ENCODE results near the gene EMILIN1. TPM values are rescaled to one million over a fixed set of nuclear protein-coding genes. Genes with fewer than 3 reads are reported as not detected.
A peak's percentile ranks its signal among the peaks of the same experiment; 100 is the strongest.

Gene EMILIN1
- total RNA-seq, 1 donor from 2014 or later = 1.6 TPM

DNA sequence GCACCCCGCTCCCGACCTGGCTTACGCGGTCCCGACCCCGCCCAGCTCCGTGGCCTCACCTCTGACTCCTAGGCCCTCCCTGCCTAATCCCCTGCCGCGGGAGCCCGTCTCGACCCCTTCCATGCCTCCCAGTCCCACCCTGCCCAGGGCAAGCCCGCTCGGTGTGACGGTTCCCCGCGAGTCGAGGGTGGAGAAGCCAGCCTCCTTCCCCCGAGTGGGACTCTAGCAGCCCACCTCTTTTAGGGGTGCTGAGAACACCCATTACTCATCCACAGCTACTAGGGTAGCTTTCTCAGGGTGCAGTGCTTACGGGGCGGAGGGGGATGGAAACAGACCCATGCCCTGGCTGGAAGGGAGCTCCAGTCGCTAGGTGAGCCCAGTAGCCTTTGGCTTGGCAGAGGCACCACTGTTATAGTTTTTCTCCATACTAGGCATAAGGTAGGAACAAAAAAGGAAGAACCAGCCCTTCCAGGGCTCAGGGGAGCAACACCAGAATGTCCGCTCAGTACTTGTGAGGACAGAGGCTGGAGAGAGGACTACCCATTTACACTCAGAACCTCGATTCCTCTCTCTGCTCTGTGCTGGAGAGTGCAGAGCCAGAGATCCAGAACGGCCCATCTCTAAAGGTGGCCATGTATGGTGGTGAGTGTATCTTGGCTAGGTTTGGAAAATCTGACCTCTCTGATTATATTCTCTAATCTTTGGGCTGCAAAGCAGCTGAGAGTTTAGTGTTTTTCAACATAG is 26.3 kb upstream of the EMILIN1 start:
- DNase-seq (ENCODE audit: low read depth) = peak; percentile 16
- TF ChIP-seq CTCF (IDR thresholded peaks at IDR 0.05; ENCODE audit: insufficient read depth, low read length, severe bottlenecking) = no peak
- Histone ChIP-seq H3K4me3 (ENCODE audit: low read depth, low read length) (peak overlapping the region; percentile 83), H3K36me3 (ENCODE audit: control insufficient read depth, insufficient read depth, low read length) (peaks cover 16% of the 10 kb centered on the region), H3K27me3 (ENCODE audit: control insufficient read depth, insufficient read depth, low read length) (no peaks in the 10 kb centered on the region)
- FAIRE-seq = no peak

GRCh38 chr2:27053321-27053720 is 25.1 kb upstream of the EMILIN1 start:
- H3K4me3 ChIP-seq (ENCODE audit: low read depth, low read length) = no peak overlapping the region
- DNase-seq (ENCODE audit: low read depth) = no peak
- TF ChIP-seq CTCF (IDR thresholded peaks at IDR 0.05; ENCODE audit: insufficient read depth, low read length, severe bottlenecking) = no peak
- no peak for FAIRE-seq
- no peaks in the 10 kb centered on the region for H3K27me3 ChIP-seq (ENCODE audit: control insufficient read depth, insufficient read depth, low read length)
- peaks cover 18% of the 10 kb centered on the region for H3K36me3 ChIP-seq (ENCODE audit: control insufficient read depth, insufficient read depth, low read length)

- DNase-seq (ENCODE audit: low read depth) (no peak), FAIRE-seq (no peak)
- peaks cover 18% of the 10 kb centered on the region for H3K36me3 ChIP-seq (ENCODE audit: control insufficient read depth, insufficient read depth, low read length)
- TF ChIP-seq CTCF (IDR thresholded peaks at IDR 0.05; ENCODE audit: insufficient read depth, low read length, severe bottlenecking) = no peak
- no peak overlapping the region for H3K4me3 ChIP-seq (ENCODE audit: low read depth, low read length)
- H3K27me3 ChIP-seq (ENCODE audit: control insufficient read depth, insufficient read depth, low read length) = no peaks in the 10 kb centered on the region
Observed at GRCh38 chr2:27053776-27054175, 24.6 kb upstream of the EMILIN1 start.

- DNase-seq (ENCODE audit: low read depth) = no peak
- H3K36me3 ChIP-seq (ENCODE audit: control insufficient read depth, insufficient read depth, low read length) = peaks cover 19% of the 10 kb centered on the region
- no peaks in the 10 kb centered on the region for H3K27me3 ChIP-seq (ENCODE audit: control insufficient read depth, insufficient read depth, low read length)
- no peak for TF ChIP-seq CTCF (IDR thresholded peaks at IDR 0.05; ENCODE audit: insufficient read depth, low read length, severe bottlenecking)
- H3K4me3 ChIP-seq (ENCODE audit: low read depth, low read length) = no peak overlapping the region
- no peak for FAIRE-seq
Observed at GRCh38 chr2:27054721-27055120, 23.7 kb upstream of the EMILIN1 start.

- Histone ChIP-seq H3K27me3 (ENCODE audit: control insufficient read depth, insufficient read depth, low read length) (no peaks in the 10 kb centered on the region), H3K36me3 (ENCODE audit: control insufficient read depth, insufficient read depth, low read length) (peaks cover 19% of the 10 kb centered on the region), H3K4me3 (ENCODE audit: low read depth, low read length) (no peak overlapping the region)
- DNase-seq (ENCODE audit: low read depth) (no peak), FAIRE-seq (no peak)
- TF ChIP-seq CTCF (IDR thresholded peaks at IDR 0.05; ENCODE audit: insufficient read depth, low read length, severe bottlenecking) = no peak
Observed at GRCh38 chr2:27057184-27057583, 21.2 kb upstream of the EMILIN1 start.

GRCh38 chr2:27058210-27058609 is 20.2 kb upstream of the EMILIN1 start:
- no peak for DNase-seq (ENCODE audit: low read depth)
- no peak for TF ChIP-seq CTCF (IDR thresholded peaks at IDR 0.05; ENCODE audit: insufficient read depth, low read length, severe bottlenecking)
- Histone ChIP-seq H3K36me3 (ENCODE audit: control insufficient read depth, insufficient read depth, low read length) (peaks cover 19% of the 10 kb centered on the region), H3K27me3 (ENCODE audit: control insufficient read depth, insufficient read depth, low read length) (no peaks in the 10 kb centered on the region), H3K4me3 (ENCODE audit: low read depth, low read length) (no peak overlapping the region)
- no peak for FAIRE-seq
